Ascending aorta (tissue), 2 donors: ENCODE results near the gene HAUS3. TPM values are rescaled to one million over a fixed set of nuclear protein-coding genes. Genes with fewer than 3 reads are reported as not detected.

Experiments used
- DNase-seq, 2 donors: peaks; one replicate each; pipeline ENCODE4 v3.0.0-alpha.2; 2019; ENCODE audit warnings: low spot score in 2 of 2
- H3K27ac ChIP-seq, 2 donors: fragments of 200-600 bp; sonication (generic); one replicate each; pipeline ENCODE4 v1.5.1; 2016 to 2017; ENCODE audit warnings: mild to moderate bottlenecking in 1 of 2
- H3K27me3 ChIP-seq: fragments of 200-600 bp; sonication (generic); one replicate; pipeline ENCODE4 v1.5.1; 2017
- H3K36me3 ChIP-seq, 2 donors: fragments of 200-600 bp; sonication (generic); one replicate each; pipeline ENCODE4 v1.5.1; 2016
- H3K4me1 ChIP-seq, 2 donors: fragments of 200-600 bp; sonication (generic); one replicate each; pipeline ENCODE4 v1.5.1; 2016 to 2017; ENCODE audit warnings: mild to moderate bottlenecking in 1 of 2
- H3K4me3 ChIP-seq, 2 donors: fragments of 200-600 bp; sonication (generic); one replicate each; pipeline ENCODE4 v1.5.1; 2016 to 2017; ENCODE audit warnings: mild to moderate bottlenecking in 1 of 2
- H3K9me3 ChIP-seq, 2 donors: fragments of 200-600 bp; sonication (generic); one replicate each; pipeline ENCODE4 v1.5.1; 2016
- intact Hi-C: fragments of 100-400 bp; cut with DNase I; formaldehyde crosslinking; loops from one replicate; pipeline ENCODE4 v1.15.1; 2023
- total RNA-seq: library from RNA; depleted of rRNA; stranded (reverse); fragments of >200 nt; gene quantifications from one replicate; pipeline ENCODE4 v1.1.0, GENCODE V29; 2016
- TF ChIP-seq, protein P1 (sequence below), 3 experiments: fragments of 200-600 bp in 2 of 3; fragments of 450-650 bp in 1 of 3; sonication (generic) in 2 of 3; IDR thresholded peaks; one replicate each; pipeline ENCODE4 v1.5.1; 2016 to 2019; ENCODE audit warnings: antibody characterized with exemption in 3 of 3, mild to moderate bottlenecking in 1 of 3, moderate library complexity in 1 of 3

The HAUS3 gene
- total RNA-seq, 1 donor from 2014 or later = 9.0 TPM

DNA sequence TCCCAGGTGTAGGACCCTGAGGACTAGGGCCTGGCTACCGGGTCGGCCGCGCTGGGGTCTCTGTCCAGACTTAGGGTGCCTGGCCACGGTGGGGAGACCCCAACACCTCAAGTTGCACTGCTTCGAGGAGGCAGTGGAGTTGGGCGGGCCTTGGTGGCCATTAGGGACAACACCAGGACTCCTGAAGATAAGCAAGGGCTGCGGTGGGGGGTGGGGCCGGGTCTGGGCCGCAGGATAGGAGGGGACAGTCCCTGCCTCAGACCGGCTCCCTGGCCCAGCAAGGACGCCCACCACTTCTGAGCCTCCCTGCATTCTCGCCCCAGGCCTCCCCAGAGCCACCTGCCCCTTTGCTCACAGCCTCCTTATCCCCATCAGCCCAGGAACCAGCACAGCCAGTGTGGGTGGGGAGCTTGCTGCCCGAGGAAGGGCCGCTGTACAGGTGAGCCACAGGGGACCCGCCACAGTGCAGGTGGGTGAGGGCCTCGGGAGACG is 25.4 kb upstream of the HAUS3 start:
- no peaks in the 10 kb centered on the region for H3K27me3 ChIP-seq
- peaks cover 8 to 22% of the 10 kb centered on the region in 2 donors for H3K4me1 ChIP-seq
- H3K4me3 ChIP-seq = no peak overlapping the region
- intact Hi-C loops = loop anchor here (10.0 kb wide), 4 partner anchors 393 to 583 kb away; partner anchors contain the start of genes ADD1, FAM53A, NSD2 and TNIP2
- no peak overlapping the region for H3K27ac ChIP-seq
- no peaks in the 10 kb centered on the region for H3K9me3 ChIP-seq
- no peaks in the 10 kb centered on the region for H3K36me3 ChIP-seq
- no peak for DNase-seq
- TF ChIP-seq, protein P1, sequence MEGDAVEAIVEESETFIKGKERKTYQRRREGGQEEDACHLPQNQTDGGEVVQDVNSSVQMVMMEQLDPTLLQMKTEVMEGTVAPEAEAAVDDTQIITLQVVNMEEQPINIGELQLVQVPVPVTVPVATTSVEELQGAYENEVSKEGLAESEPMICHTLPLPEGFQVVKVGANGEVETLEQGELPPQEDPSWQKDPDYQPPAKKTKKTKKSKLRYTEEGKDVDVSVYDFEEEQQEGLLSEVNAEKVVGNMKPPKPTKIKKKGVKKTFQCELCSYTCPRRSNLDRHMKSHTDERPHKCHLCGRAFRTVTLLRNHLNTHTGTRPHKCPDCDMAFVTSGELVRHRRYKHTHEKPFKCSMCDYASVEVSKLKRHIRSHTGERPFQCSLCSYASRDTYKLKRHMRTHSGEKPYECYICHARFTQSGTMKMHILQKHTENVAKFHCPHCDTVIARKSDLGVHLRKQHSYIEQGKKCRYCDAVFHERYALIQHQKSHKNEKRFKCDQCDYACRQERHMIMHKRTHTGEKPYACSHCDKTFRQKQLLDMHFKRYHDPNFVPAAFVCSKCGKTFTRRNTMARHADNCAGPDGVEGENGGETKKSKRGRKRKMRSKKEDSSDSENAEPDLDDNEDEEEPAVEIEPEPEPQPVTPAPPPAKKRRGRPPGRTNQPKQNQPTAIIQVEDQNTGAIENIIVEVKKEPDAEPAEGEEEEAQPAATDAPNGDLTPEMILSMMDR (IDR thresholded peaks at IDR 0.05) = no peak

GRCh38 chr4:2266821-2267220 is 24.9 kb upstream of the HAUS3 start:
- H3K27me3 ChIP-seq = no peaks in the 10 kb centered on the region
- TF ChIP-seq, protein P1 (IDR thresholded peaks at IDR 0.05) = no peak
- no peak overlapping the region for H3K27ac ChIP-seq
- no peaks in the 10 kb centered on the region for H3K36me3 ChIP-seq
- H3K4me3 ChIP-seq = no peak overlapping the region
- no peak for DNase-seq
- intact Hi-C loops = loop anchor here (10.0 kb wide), 4 partner anchors 392 to 582 kb away; partner anchors contain the start of genes ADD1, FAM53A, NSD2 and TNIP2
- no peaks in the 10 kb centered on the region for H3K9me3 ChIP-seq
- H3K4me1 ChIP-seq = peaks cover 8 to 22% of the 10 kb centered on the region in 2 donors

DNA sequence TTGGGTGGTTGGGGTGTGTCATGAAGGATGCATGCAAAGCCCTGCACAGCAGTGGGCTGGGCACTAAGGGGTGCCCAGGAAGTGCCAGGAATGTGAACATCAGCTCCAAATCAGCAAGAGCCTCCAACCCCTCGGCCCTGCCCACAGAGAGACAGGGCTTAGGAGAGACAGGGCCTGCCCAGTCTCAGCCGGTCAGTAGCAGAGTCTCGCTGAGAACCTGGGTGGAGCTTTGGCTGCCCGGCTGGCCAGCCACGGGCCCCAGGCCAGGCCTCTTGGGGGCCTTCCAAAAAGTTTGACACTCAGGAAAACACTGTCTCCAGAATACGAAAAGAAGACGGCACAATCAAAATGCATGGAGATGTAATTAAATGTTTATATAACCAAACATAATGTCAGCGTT is 24.3 kb upstream of the HAUS3 start:
- Histone ChIP-seq H3K4me1 (peaks cover 8 to 22% of the 10 kb centered on the region in 2 donors), H3K9me3 (no peaks in the 10 kb centered on the region), H3K36me3 (no peaks in the 10 kb centered on the region), H3K27me3 (no peaks in the 10 kb centered on the region), H3K4me3 (no peak overlapping the region), H3K27ac (peak overlapping the region; percentile 57 to 59)
- intact Hi-C loops = loop anchor here (10.0 kb wide), 4 partner anchors 391 to 581 kb away; partner anchors contain the start of genes ADD1, FAM53A, NSD2 and TNIP2
- TF ChIP-seq, protein P1 (IDR thresholded peaks at IDR 0.05) = no peak
- DNase-seq = no peak

DNA sequence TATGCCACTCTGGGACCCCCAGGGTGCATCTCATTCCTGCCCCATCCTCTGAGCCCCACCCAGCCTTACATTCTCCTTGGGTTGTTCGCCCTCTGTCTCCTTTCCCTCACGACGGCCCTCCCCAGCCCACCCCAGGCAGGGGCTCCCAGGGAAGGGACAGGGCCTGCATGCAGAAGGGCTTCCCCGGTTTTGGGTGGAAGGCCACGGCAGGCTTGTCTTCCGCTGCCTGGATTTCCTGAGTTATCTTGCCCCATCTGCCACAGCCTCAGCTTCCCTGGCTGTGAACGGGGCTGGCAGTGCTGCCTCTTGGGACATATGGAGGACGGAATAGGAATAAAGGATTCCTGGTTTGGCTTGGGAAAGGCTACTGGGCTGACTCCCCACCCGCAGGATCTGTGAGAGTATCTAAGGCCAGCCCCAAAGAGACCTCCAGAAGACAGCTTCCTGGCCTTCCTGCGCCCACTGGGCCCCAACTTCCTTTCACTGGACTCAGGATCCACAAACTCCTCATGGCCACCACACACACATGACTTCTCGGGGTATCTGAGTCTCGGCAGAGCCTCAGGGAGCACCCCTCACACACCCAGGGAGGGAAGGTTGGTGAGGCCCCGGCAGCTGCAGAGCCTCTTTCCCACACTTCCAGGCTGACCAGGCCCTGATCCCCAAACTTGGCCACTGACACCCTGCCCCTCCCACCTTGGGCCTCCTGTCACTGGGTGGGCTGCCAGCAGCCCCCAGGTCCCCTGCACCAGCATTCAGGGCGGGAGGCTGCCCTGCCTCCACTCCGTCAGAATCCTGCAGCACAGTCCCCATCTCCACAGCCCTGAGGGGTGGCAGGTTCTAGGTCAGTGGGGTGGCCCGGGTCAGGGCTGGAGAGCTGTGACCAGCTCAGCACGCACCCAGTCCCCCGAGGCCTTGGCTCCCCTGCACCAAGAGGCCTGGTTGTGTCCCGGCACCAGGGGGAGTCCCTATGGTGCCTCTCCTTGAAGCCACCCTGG is 23.5 kb upstream of the HAUS3 start:
- Histone ChIP-seq H3K36me3 (no peaks in the 10 kb centered on the region), H3K27me3 (no peaks in the 10 kb centered on the region), H3K27ac (peak overlapping the region; percentile 57 to 59), H3K9me3 (no peaks in the 10 kb centered on the region), H3K4me1 (peaks cover 11 to 26% of the 10 kb centered on the region in 2 donors), H3K4me3 (no peak overlapping the region)
- TF ChIP-seq, protein P1 (IDR thresholded peaks at IDR 0.05) = no peak
- no peak for DNase-seq
- intact Hi-C loops = loop anchor here (10.0 kb wide), 4 partner anchors 391 to 581 kb away; partner anchors contain the start of genes ADD1, FAM53A, NSD2 and TNIP2

DNA sequence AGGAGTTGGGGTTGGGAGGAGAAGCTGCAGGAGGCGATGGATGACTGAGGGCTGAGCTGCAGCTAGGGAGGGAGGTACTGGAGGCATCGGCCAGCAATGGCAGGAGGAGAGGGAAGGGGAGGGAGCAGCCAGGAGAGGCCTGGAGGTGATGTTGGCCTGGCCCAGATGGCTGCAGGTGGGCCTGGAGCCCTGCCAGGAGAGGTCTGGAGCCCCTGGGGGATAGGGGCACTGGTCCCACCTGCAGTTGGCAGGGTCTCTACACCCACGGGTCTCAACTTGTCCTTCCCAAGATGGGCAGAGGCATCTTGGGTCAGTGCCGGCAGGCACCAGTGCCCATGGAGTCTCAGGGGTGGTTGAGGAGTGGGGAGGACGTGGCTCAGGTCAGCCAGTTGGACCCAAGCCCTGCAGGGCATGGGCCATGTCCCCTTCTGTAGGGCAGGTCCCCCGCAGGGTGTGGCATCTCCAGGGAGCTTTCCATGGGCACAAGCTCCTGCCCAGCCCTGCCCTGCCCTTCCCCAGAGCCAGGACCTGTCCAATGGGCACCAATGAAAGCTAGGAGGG is 22.6 kb upstream of the HAUS3 start:
- H3K4me3 ChIP-seq = no peak overlapping the region
- no peaks in the 10 kb centered on the region for H3K36me3 ChIP-seq
- no peak for DNase-seq
- H3K27me3 ChIP-seq = no peaks in the 10 kb centered on the region
- intact Hi-C loops = loop anchor here (5.0 to 10.0 kb wide), 8 partner anchors 257 to 1927 kb away; partner anchors contain the start of genes ADD1, FAM53A, HTT and HTT-AS
- TF ChIP-seq, protein P1 (IDR thresholded peaks at IDR 0.05) = no peak
- peaks cover 19 to 34% of the 10 kb centered on the region in 2 donors for H3K4me1 ChIP-seq
- H3K27ac ChIP-seq = no peak overlapping the region
- no peaks in the 10 kb centered on the region for H3K9me3 ChIP-seq
